Astrocyte of the cerebellum (primary cell): ENCODE results near the gene FBRS.
"Not testable (repeated sequence)": the region's sequence is repeated elsewhere in the genome, so short reads cannot be mapped to it uniquely, and the experiment has no call there.

ENCODE experiments used
- DNase-seq: peaks from one replicate; pipeline ENCODE4 v3.0.0-alpha.2; 2011; ENCODE audit warnings: low read depth
- H3K4me3 ChIP-seq: 2 replicates; pipeline ENCODE4 v1.5.1; 2011; ENCODE audit warnings: mild to moderate bottlenecking, low read depth, low read length, moderate library complexity
- CTCF ChIP-seq: IDR thresholded peaks from 2 replicates; pipeline ENCODE4 v1.5.1; 2012; ENCODE audit warnings: low read length, low read depth, moderate library complexity, mild to moderate bottlenecking; ENCODE audit errors: missing control alignments
- in situ Hi-C: cut with HindIII; loops from 2 replicates; pipeline ENCODE4 v1.10.0; 2017; ENCODE audit warnings: low sequenced_read_pairs

Gene FBRS

GRCh38 chr16:30628628-30629540 lies 29.3 kb upstream of the FBRS start:
- TF ChIP-seq CTCF: peak; percentile 96
- in situ Hi-C loops: no loop called here
- H3K4me3 ChIP-seq: no peak overlapping the region
- peak; percentile 45 for DNase-seq

- in situ Hi-C loops, H3K4me3 ChIP-seq, DNase-seq: not testable (repeated sequence)
These were observed 25.8 kb upstream of the FBRS start for GRCh38 chr16:30632454-30632853.

- H3K4me3 ChIP-seq: peak overlapping the region; percentile 64
- DNase-seq: no peak
- in situ Hi-C loops: no loop called here
- TF ChIP-seq CTCF: no peak
These were observed 24.7 kb upstream of the FBRS start for GRCh38 chr16:30633526-30633925.

GRCh38 chr16:30636599-30636998 lies 21.6 kb upstream of the FBRS start:
- no peak for DNase-seq
- no peak for TF ChIP-seq CTCF
- in situ Hi-C loops: no loop called here
- no peak overlapping the region for H3K4me3 ChIP-seq

- in situ Hi-C loops, H3K4me3 ChIP-seq, DNase-seq: not testable (repeated sequence)
These were observed 21.1 kb upstream of the FBRS start for GRCh38 chr16:30637139-30637538.

GRCh38 chr16:30637944-30638343 lies 20.3 kb upstream of the FBRS start:
- no peak overlapping the region for H3K4me3 ChIP-seq
- peak; percentile 64 for TF ChIP-seq CTCF
- no peak for DNase-seq
- in situ Hi-C loops: no loop called here

- no peak for TF ChIP-seq CTCF
- in situ Hi-C loops: no loop called here
- no peak overlapping the region for H3K4me3 ChIP-seq
- DNase-seq: no peak
These were observed 16.8 kb upstream of the FBRS start for GRCh38 chr16:30641378-30641982.
